MM.1S (cell line): Measurements from ENCODE around the gene CHRNA1.

ENCODE experiments used
- DNase-seq: peaks from one replicate; pipeline ENCODE4 v3.0.0-alpha.2; 2015
- H2AFZ ChIP-seq: fragments of 300-600 bp; sonication (generic); 2 replicates; pipeline ENCODE4 v1.6.0; 2016; ENCODE audit warnings: antibody characterized with exemption, low read length
- H3F3A ChIP-seq: fragments of 300-600 bp; sonication (generic); 2 replicates; pipeline ENCODE4 v1.6.1; 2016; ENCODE audit warnings: mild to moderate bottlenecking, antibody characterized with exemption, low read length, moderate library complexity, mixed read lengths; ENCODE audit not compliant: insufficient read depth
- H3K27ac ChIP-seq: fragments of 300-600 bp; sonication (generic); 2 replicates; pipeline ENCODE4 v1.5.1; 2016; ENCODE audit warnings: mild to moderate bottlenecking, low read length
- H3K27me3 ChIP-seq: fragments of 300-600 bp; sonication (generic); replicated peaks from 2 replicates; pipeline ENCODE4 v1.6.0; 2016; ENCODE audit warnings: low read length; ENCODE audit not compliant: insufficient read depth
- H3K36me3 ChIP-seq: fragments of 300-600 bp; sonication (generic); replicated peaks from 2 replicates; pipeline ENCODE4 v1.6.1; 2016; ENCODE audit warnings: mild to moderate bottlenecking, low read length, mixed read lengths; ENCODE audit not compliant: insufficient read depth
- H3K4me1 ChIP-seq: fragments of 300-600 bp; sonication (generic); 2 replicates; pipeline ENCODE4 v1.6.1; 2016; ENCODE audit warnings: low read length, mixed read lengths
- H3K4me2 ChIP-seq: fragments of 300-600 bp; sonication (generic); 2 replicates; pipeline ENCODE4 v1.6.0; 2016; ENCODE audit warnings: low read depth, low read length
- H3K4me3 ChIP-seq: fragments of 300-600 bp; sonication (generic); 2 replicates; pipeline ENCODE4 v1.5.1; 2016; ENCODE audit warnings: low read length, mixed read lengths
- H3K79me2 ChIP-seq: fragments of 300-600 bp; sonication (generic); 2 replicates; pipeline ENCODE4 v1.6.1; 2016; ENCODE audit warnings: mixed run types, low read length, mixed read lengths
- H3K9ac ChIP-seq: fragments of 300-600 bp; sonication (generic); 2 replicates; pipeline ENCODE4 v1.6.1; 2016; ENCODE audit warnings: low read length, mixed read lengths
- H3K9me2 ChIP-seq: fragments of 300-600 bp; sonication (generic); replicated peaks from 2 replicates; pipeline ENCODE4 v1.6.1; 2016; ENCODE audit warnings: mild to moderate bottlenecking, low read length, mixed read lengths; ENCODE audit not compliant: insufficient read depth
- H3K9me3 ChIP-seq: fragments of 300-600 bp; sonication (generic); replicated peaks from 2 replicates; pipeline ENCODE4 v1.6.1; 2016; ENCODE audit warnings: mild to moderate bottlenecking, low read length, mixed read lengths; ENCODE audit not compliant: insufficient read depth
- H4K20me1 ChIP-seq: fragments of 300-600 bp; sonication (generic); 2 replicates; pipeline ENCODE4 v1.6.1; 2016; ENCODE audit warnings: mild to moderate bottlenecking, low read length, moderate library complexity, mixed read lengths; ENCODE audit not compliant: insufficient read depth
- CTCF ChIP-seq: fragments of 300-600 bp; sonication (generic); IDR thresholded peaks from 2 replicates; pipeline ENCODE4 v1.5.1; 2016; ENCODE audit warnings: antibody characterized with exemption, low read length, mixed read lengths
- EZH2 ChIP-seq: fragments of 300-600 bp; sonication (generic); optimal IDR thresholded peaks from 2 replicates; pipeline ENCODE3; 2017; ENCODE audit warnings: low read depth, mild to moderate bottlenecking, antibody characterized with exemption, low read length, mixed read lengths
- EZH2phosphoT487 ChIP-seq: fragments of 300-600 bp; sonication (generic); IDR thresholded peaks from 2 replicates; pipeline ENCODE4 v1.6.1; 2018; ENCODE audit warnings: antibody characterized with exemption, low read length

Gene CHRNA1

GRCh38 chr2:174784316-174784715, 20.0 kb upstream of the CHRNA1 start:
- H3K27me3 ChIP-seq: no peaks in the 10 kb centered on the region
- no peaks in the 10 kb centered on the region for H3K79me2 ChIP-seq
- no peak overlapping the region for H3K4me3 ChIP-seq
- no peaks in the 10 kb centered on the region for H4K20me1 ChIP-seq
- no peaks in the 10 kb centered on the region for H3K36me3 ChIP-seq
- no peak overlapping the region for H2AFZ ChIP-seq
- no peak overlapping the region for H3K27ac ChIP-seq
- H3K9me2 ChIP-seq: no peaks in the 10 kb centered on the region
- H3K4me1 ChIP-seq: no peaks in the 10 kb centered on the region
- H3K9me3 ChIP-seq: no peaks in the 10 kb centered on the region
- H3K4me2 ChIP-seq: no peak overlapping the region
- TF ChIP-seq EZH2 (no peak), EZH2phosphoT487 (no peak), CTCF (no peak)
- no peak overlapping the region for H3K9ac ChIP-seq
- DNase-seq: no peak
- H3F3A ChIP-seq: no peaks in the 10 kb centered on the region

- Histone ChIP-seq H3F3A (no peaks in the 10 kb centered on the region), H3K36me3 (no peaks in the 10 kb centered on the region), H3K4me2 (no peak overlapping the region), H3K27me3 (no peaks in the 10 kb centered on the region), H3K9me3 (no peaks in the 10 kb centered on the region), H4K20me1 (no peaks in the 10 kb centered on the region), H3K79me2 (no peaks in the 10 kb centered on the region), H3K4me1 (no peaks in the 10 kb centered on the region), H3K9me2 (no peaks in the 10 kb centered on the region), H3K9ac (no peak overlapping the region), H2AFZ (no peak overlapping the region), H3K4me3 (no peak overlapping the region), H3K27ac (no peak overlapping the region)
- TF ChIP-seq EZH2 (no peak), CTCF (no peak)
- no peak for DNase-seq
Observed at GRCh38 chr2:174781996-174782395, 17.7 kb upstream of the CHRNA1 start.

- TF ChIP-seq EZH2phosphoT487 (no peak), CTCF (no peak), EZH2 (no peak)
- H3K4me1 ChIP-seq: no peaks in the 10 kb centered on the region
- no peaks in the 10 kb centered on the region for H3K9me3 ChIP-seq
- no peak overlapping the region for H3K27ac ChIP-seq
- H4K20me1 ChIP-seq: no peaks in the 10 kb centered on the region
- H3F3A ChIP-seq: no peaks in the 10 kb centered on the region
- H3K36me3 ChIP-seq: no peaks in the 10 kb centered on the region
- no peaks in the 10 kb centered on the region for H3K9me2 ChIP-seq
- no peak overlapping the region for H3K9ac ChIP-seq
- no peaks in the 10 kb centered on the region for H3K79me2 ChIP-seq
- H2AFZ ChIP-seq: no peak overlapping the region
- H3K4me2 ChIP-seq: no peak overlapping the region
- no peak overlapping the region for H3K4me3 ChIP-seq
- DNase-seq: no peak
- no peaks in the 10 kb centered on the region for H3K27me3 ChIP-seq
Observed at GRCh38 chr2:174781298-174781697, 17.0 kb upstream of the CHRNA1 start.

- H3K27ac ChIP-seq: no peak overlapping the region
- H4K20me1 ChIP-seq: no peaks in the 10 kb centered on the region
- no peaks in the 10 kb centered on the region for H3K9me2 ChIP-seq
- no peak overlapping the region for H3K9ac ChIP-seq
- DNase-seq: no peak
- H3K4me1 ChIP-seq: no peaks in the 10 kb centered on the region
- H3K79me2 ChIP-seq: no peaks in the 10 kb centered on the region
- no peaks in the 10 kb centered on the region for H3F3A ChIP-seq
- H3K4me2 ChIP-seq: no peak overlapping the region
- TF ChIP-seq CTCF: no peak
- H3K27me3 ChIP-seq: no peaks in the 10 kb centered on the region
- H3K36me3 ChIP-seq: no peaks in the 10 kb centered on the region
- H3K4me3 ChIP-seq: no peak overlapping the region
- H3K9me3 ChIP-seq: no peaks in the 10 kb centered on the region
- no peak overlapping the region for H2AFZ ChIP-seq
Observed at GRCh38 chr2:174780856-174781255, 16.6 kb upstream of the CHRNA1 start.
